ENCODE results near the gene INSRR. TPM values are rescaled to one million over a fixed set of nuclear protein-coding genes. Genes with fewer than 3 reads are reported as not detected.

Gene INSRR
- total and polyA plus RNA-seq, 4 donors = 0.01 TPM; not detected in 3

DNA sequence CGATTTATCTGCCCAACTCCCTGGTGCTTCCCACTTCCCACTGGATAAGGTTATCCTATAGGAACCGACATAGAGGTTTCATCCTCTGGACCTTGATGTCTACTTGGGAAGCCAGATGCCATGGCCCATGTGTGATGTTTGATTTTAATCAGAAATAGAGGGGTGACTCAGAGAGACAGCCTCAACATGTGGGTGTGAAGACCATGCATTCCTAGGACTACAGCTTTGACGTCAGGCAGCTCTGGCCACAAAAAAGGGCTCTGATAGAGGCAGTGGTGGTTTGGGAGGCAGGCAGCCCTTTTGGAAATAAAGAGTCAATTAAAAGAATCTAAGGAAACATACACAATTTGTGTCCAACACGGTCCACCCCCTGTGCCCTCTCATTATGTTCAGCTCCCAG is 37.1 kb downstream of the INSRR start:
- H3K4me3 ChIP-seq (ENCODE audit: low read depth in 1 of 3, low read length in 3 of 3) = no peak overlapping the region
- H3K9ac ChIP-seq (ENCODE audit: low read depth in 1 of 2, low read length in 2 of 2) = no peak overlapping the region
- DNase-seq (ENCODE audit: low spot score) = no peak
- no peaks in the 10 kb centered on the region for H3K9me3 ChIP-seq (ENCODE audit: control insufficient read depth in 4 of 4, low read length in 3 of 4)
- 70% methylated on average over 4 of the region's 4 CpGs for WGBS
- peaks cover 0 to 4% (median 0%) of the 10 kb centered on the region in 4 donors for H3K27me3 ChIP-seq (ENCODE audit: control insufficient read depth in 4 of 4, insufficient read depth in 4 of 4, low read length in 3 of 4)
- H3K4me1 ChIP-seq (ENCODE audit: control insufficient read depth in 4 of 4, insufficient read depth in 4 of 4, low read length in 3 of 4) = no peaks in the 10 kb centered on the region
- H3K36me3 ChIP-seq (ENCODE audit: control insufficient read depth in 4 of 4, insufficient read depth in 3 of 4, low read depth in 1 of 4, low read length in 3 of 4) = no peaks in the 10 kb centered on the region
- H3K27ac ChIP-seq (ENCODE audit: low read depth in 1 of 2, low read length in 2 of 2) = no peak overlapping the region
- TF ChIP-seq GABPA (IDR thresholded peaks at IDR 0.05 in 1 of 2, conservative IDR thresholded peaks at IDR 0.05 in 1 of 2) = no peak
- TF ChIP-seq ATF3 (IDR thresholded peaks at IDR 0.05) = no peak
- TF ChIP-seq JUND (IDR thresholded peaks at IDR 0.05) = no peak
- no peak for TF ChIP-seq TAF1 (conservative IDR thresholded peaks at IDR 0.05)
- TF ChIP-seq RXRA (IDR thresholded peaks at IDR 0.05) = no peak
- TF ChIP-seq HNF4G (IDR thresholded peaks at IDR 0.05) = no peak

GRCh38 chr1:156816561-156817328 is 42.2 kb downstream of the INSRR start, which contains the start of gene SH2D2A:
SH2D2A (minus strand) TSS chr1:156816848; CDS start chr1:156816708, 140 bp downstream.
- TF ChIP-seq, protein P1, sequence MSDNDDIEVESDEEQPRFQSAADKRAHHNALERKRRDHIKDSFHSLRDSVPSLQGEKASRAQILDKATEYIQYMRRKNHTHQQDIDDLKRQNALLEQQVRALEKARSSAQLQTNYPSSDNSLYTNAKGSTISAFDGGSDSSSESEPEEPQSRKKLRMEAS (IDR thresholded peaks at IDR 0.05) = no peak
- TF ChIP-seq GABPA (IDR thresholded peaks at IDR 0.05 in 1 of 2, conservative IDR thresholded peaks at IDR 0.05 in 1 of 2) (peak in 1 of 2 donors; percentile 74), NR2F2 (IDR thresholded peaks at IDR 0.05) (peak; percentile 57), SP1 (IDR thresholded peaks at IDR 0.05) (peak; percentile 37), ATF3 (IDR thresholded peaks at IDR 0.05) (no peak), JUND (IDR thresholded peaks at IDR 0.05) (no peak), RXRA (IDR thresholded peaks at IDR 0.05) (peak in 1 of 2 donors; percentile 4), HNF4G (IDR thresholded peaks at IDR 0.05) (no peak)
- TF ChIP-seq, protein P2, sequence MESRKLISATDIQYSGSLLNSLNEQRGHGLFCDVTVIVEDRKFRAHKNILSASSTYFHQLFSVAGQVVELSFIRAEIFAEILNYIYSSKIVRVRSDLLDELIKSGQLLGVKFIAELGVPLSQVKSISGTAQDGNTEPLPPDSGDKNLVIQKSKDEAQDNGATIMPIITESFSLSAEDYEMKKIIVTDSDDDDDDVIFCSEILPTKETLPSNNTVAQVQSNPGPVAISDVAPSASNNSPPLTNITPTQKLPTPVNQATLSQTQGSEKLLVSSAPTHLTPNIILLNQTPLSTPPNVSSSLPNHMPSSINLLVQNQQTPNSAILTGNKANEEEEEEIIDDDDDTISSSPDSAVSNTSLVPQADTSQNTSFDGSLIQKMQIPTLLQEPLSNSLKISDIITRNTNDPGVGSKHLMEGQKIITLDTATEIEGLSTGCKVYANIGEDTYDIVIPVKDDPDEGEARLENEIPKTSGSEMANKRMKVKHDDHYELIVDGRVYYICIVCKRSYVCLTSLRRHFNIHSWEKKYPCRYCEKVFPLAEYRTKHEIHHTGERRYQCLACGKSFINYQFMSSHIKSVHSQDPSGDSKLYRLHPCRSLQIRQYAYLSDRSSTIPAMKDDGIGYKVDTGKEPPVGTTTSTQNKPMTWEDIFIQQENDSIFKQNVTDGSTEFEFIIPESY (IDR thresholded peaks at IDR 0.05) = no peak
- Histone ChIP-seq H3K9ac (ENCODE audit: low read depth in 1 of 2, low read length in 2 of 2) (peak within 1 kb of the TSS; percentile 49 to 66), H3K27me3 (ENCODE audit: control insufficient read depth in 4 of 4, insufficient read depth in 4 of 4, low read length in 3 of 4) (peaks cover 0 to 3% (median 0%) of the 10 kb centered on the region in 4 donors), H3K9me3 (ENCODE audit: control insufficient read depth in 4 of 4, low read length in 3 of 4) (no peaks in the 10 kb centered on the region), H3K27ac (ENCODE audit: low read depth in 1 of 2, low read length in 2 of 2) (peak within 1 kb of the TSS; percentile 66 to 84), H3K4me3 (ENCODE audit: low read depth in 1 of 3, low read length in 3 of 3) (peak within 1 kb of the TSS in 1 of 3 donors; percentile 28), H3K36me3 (ENCODE audit: control insufficient read depth in 4 of 4, insufficient read depth in 3 of 4, low read depth in 1 of 4, low read length in 3 of 4) (no peaks in the 10 kb centered on the region), H3K4me1 (ENCODE audit: control insufficient read depth in 4 of 4, insufficient read depth in 4 of 4, low read length in 3 of 4) (peaks cover 3 to 8% (median 6%) of the 10 kb centered on the region in 4 donors)
- no peak for DNase-seq (ENCODE audit: low spot score)
- 41% methylated on average over 10 of the region's 10 CpGs for WGBS

GRCh38 chr1:156815961-156816422 is 42.9 kb downstream of the INSRR start:
- no peaks in the 10 kb centered on the region for H3K36me3 ChIP-seq (ENCODE audit: control insufficient read depth in 4 of 4, insufficient read depth in 3 of 4, low read depth in 1 of 4, low read length in 3 of 4)
- H3K4me3 ChIP-seq (ENCODE audit: low read depth in 1 of 3, low read length in 3 of 3) = peak overlapping the region in 1 of 3 donors; percentile 28
- no peaks in the 10 kb centered on the region for H3K9me3 ChIP-seq (ENCODE audit: control insufficient read depth in 4 of 4, low read length in 3 of 4)
- no peak for DNase-seq (ENCODE audit: low spot score)
- H3K27me3 ChIP-seq (ENCODE audit: control insufficient read depth in 4 of 4, insufficient read depth in 4 of 4, low read length in 3 of 4) = no peaks in the 10 kb centered on the region
- H3K27ac ChIP-seq (ENCODE audit: low read depth in 1 of 2, low read length in 2 of 2) = peak overlapping the region; percentile 66 to 84
- H3K4me1 ChIP-seq (ENCODE audit: control insufficient read depth in 4 of 4, insufficient read depth in 4 of 4, low read length in 3 of 4) = peaks cover 3 to 8% (median 6%) of the 10 kb centered on the region in 4 donors
- WGBS = 63% methylated on average over 10 of the region's 10 CpGs
- H3K9ac ChIP-seq (ENCODE audit: low read depth in 1 of 2, low read length in 2 of 2) = peak overlapping the region; percentile 49 to 66
- no peak for TF ChIP-seq ATF3 (IDR thresholded peaks at IDR 0.05)
- TF ChIP-seq, protein P3, sequence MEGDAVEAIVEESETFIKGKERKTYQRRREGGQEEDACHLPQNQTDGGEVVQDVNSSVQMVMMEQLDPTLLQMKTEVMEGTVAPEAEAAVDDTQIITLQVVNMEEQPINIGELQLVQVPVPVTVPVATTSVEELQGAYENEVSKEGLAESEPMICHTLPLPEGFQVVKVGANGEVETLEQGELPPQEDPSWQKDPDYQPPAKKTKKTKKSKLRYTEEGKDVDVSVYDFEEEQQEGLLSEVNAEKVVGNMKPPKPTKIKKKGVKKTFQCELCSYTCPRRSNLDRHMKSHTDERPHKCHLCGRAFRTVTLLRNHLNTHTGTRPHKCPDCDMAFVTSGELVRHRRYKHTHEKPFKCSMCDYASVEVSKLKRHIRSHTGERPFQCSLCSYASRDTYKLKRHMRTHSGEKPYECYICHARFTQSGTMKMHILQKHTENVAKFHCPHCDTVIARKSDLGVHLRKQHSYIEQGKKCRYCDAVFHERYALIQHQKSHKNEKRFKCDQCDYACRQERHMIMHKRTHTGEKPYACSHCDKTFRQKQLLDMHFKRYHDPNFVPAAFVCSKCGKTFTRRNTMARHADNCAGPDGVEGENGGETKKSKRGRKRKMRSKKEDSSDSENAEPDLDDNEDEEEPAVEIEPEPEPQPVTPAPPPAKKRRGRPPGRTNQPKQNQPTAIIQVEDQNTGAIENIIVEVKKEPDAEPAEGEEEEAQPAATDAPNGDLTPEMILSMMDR (IDR thresholded peaks at IDR 0.05; ENCODE audit: low read depth, low read length, missing input control) = no peak
- TF ChIP-seq FOXA2 (IDR thresholded peaks at IDR 0.05) = no peak
- no peak for TF ChIP-seq YY1 (IDR thresholded peaks at IDR 0.05)
- TF ChIP-seq SP1 (IDR thresholded peaks at IDR 0.05) = no peak
- no peak for TF ChIP-seq HNF4G (IDR thresholded peaks at IDR 0.05)
- TF ChIP-seq GABPA (IDR thresholded peaks at IDR 0.05 in 1 of 2, conservative IDR thresholded peaks at IDR 0.05 in 1 of 2) = no peak
- TF ChIP-seq, protein P1 (IDR thresholded peaks at IDR 0.05) = no peak
- TF ChIP-seq EGR1 (IDR thresholded peaks at IDR 0.05; ENCODE audit: low read depth in 2 of 2) = no peak
- TF ChIP-seq TAF1 (conservative IDR thresholded peaks at IDR 0.05) = no peak
- TF ChIP-seq HNF4A (conservative IDR thresholded peaks at IDR 0.05) = no peak
- TF ChIP-seq RXRA (IDR thresholded peaks at IDR 0.05) = no peak
